Thoracic aorta (tissue), 2 donors: Measurements from ENCODE around the gene CATSPER3. TPM values are rescaled to one million over a fixed set of nuclear protein-coding genes. Genes with fewer than 3 reads are reported as not detected.

Source experiments
- ATAC-seq: fragments of 150-250 bp; one replicate; pipeline ENCODE4 v1.8.0; 2017; ENCODE audit warnings: low read depth; ENCODE audit not compliant: insufficient number of reproducible peaks, low FRiP score
- DNase-seq: peaks from one replicate; pipeline ENCODE4 v3.0.0-alpha.2; 2020; ENCODE audit warnings: low spot score
- H3K27ac ChIP-seq, 2 donors: fragments of 200-600 bp; sonication (generic); 1 replicate in 1 of 2; 2 replicates in 1 of 2; pipeline ENCODE4 v1.5.1; 2016; ENCODE audit warnings: mild to moderate bottlenecking in 2 of 2, moderate library complexity in 2 of 2
- H3K27me3 ChIP-seq: fragments of 200-600 bp; sonication (generic); replicated peaks from 2 replicates; pipeline ENCODE4 v1.6.0; 2016; ENCODE audit warnings: mild to moderate bottlenecking; ENCODE audit not compliant: insufficient read depth
- H3K36me3 ChIP-seq: fragments of 200-600 bp; sonication (generic); one replicate; pipeline ENCODE4 v1.5.1; 2016
- H3K4me1 ChIP-seq, 2 donors: fragments of 200-600 bp; sonication (generic); 1 replicate in 1 of 2; 2 replicates in 1 of 2; pipeline versions ENCODE4 v1.5.1 to v1.6.0; 2016; ENCODE audit warnings: low read depth in 2 of 2, mild to moderate bottlenecking in 1 of 2; ENCODE audit not compliant: control insufficient read depth in 1 of 2
- H3K4me3 ChIP-seq: fragments of 200-600 bp; sonication (generic); 2 replicates; pipeline ENCODE4 v1.5.1; 2016; ENCODE audit warnings: mild to moderate bottlenecking
- H3K9me3 ChIP-seq: fragments of 200-600 bp; sonication (generic); 2 replicates; pipeline ENCODE4 v1.5.1; 2016
- total RNA-seq, 2 donors: library from RNA; depleted of rRNA; stranded (reverse); fragments of >200 nt; gene quantifications; one replicate each; pipeline versions ENCODE4 v1.1.0 to v1.2.3, GENCODE V29; 2016
- TF ChIP-seq, protein P1 (sequence below): fragments of 200-600 bp; sonication (generic); IDR thresholded peaks from one replicate; pipeline ENCODE4 v1.5.1; 2019; ENCODE audit warnings: antibody characterized with exemption

CATSPER3 gene
- total RNA-seq, 2 donors from 2014 or later: not detected

DNA sequence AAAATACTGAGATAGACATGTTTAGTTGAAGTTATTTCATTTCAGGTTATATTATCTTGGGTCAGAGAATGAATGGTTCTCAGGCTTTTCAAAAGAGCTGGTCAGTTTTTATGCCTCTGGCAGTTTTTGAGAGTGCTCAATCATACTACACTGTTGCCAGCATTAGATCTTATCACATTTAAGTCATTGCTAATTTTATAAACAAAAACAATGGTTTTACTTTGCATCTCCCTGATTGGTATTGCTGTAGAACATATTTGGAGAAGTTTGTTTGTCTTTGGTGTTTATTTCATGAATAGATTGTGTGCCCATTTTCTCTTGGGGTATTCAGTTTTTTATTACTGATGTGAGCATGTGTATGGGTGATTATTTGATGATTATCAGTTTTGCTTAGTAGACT, 1.5 kb downstream of the CATSPER3 start:
- ATAC-seq (no peak), DNase-seq (no peak)
- Histone ChIP-seq H3K36me3 (no peaks in the 10 kb centered on the region), H3K4me1 (no peaks in the 10 kb centered on the region), H3K4me3 (no peak overlapping the region), H3K9me3 (no peaks in the 10 kb centered on the region), H3K27ac (no peak overlapping the region), H3K27me3 (no peaks in the 10 kb centered on the region)
- TF ChIP-seq, protein P1, sequence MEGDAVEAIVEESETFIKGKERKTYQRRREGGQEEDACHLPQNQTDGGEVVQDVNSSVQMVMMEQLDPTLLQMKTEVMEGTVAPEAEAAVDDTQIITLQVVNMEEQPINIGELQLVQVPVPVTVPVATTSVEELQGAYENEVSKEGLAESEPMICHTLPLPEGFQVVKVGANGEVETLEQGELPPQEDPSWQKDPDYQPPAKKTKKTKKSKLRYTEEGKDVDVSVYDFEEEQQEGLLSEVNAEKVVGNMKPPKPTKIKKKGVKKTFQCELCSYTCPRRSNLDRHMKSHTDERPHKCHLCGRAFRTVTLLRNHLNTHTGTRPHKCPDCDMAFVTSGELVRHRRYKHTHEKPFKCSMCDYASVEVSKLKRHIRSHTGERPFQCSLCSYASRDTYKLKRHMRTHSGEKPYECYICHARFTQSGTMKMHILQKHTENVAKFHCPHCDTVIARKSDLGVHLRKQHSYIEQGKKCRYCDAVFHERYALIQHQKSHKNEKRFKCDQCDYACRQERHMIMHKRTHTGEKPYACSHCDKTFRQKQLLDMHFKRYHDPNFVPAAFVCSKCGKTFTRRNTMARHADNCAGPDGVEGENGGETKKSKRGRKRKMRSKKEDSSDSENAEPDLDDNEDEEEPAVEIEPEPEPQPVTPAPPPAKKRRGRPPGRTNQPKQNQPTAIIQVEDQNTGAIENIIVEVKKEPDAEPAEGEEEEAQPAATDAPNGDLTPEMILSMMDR: no peak

DNA sequence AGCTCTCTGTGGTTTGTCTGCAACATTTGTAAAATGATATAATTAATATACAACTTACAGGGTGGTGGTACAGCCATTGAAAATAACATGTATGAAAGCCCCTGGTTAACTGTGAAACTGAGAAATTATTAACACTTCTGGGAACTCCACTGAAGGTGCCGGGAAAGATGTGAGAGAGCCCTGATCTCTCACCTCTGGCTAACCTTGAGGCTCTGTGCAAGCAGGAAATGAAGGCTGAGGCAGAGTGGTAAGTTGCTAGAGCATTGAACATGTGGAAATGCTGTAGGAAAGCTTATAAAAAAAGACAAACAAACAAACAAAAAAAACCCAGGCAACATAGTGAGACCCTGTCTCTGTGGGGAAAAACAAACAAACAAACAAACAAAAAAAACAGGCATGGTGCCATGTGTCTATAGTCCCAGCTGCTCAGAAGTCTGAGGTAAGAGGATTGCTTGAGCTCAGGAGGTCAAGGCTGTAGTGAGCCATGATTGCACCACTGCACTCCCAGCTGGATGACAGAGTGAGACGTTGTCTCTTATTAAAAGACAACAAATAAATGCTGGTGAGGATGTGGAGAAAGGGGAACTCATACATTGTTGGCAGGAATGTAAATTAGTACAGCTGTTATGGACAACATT, 7.5 kb downstream of the CATSPER3 start:
- no peak overlapping the region for H3K4me3 ChIP-seq
- ATAC-seq (no peak), DNase-seq (no peak)
- H3K4me1 ChIP-seq: no peaks in the 10 kb centered on the region
- H3K9me3 ChIP-seq: peaks cover 4% of the 10 kb centered on the region
- no peaks in the 10 kb centered on the region for H3K36me3 ChIP-seq
- H3K27ac ChIP-seq: no peak overlapping the region
- no peaks in the 10 kb centered on the region for H3K27me3 ChIP-seq
- TF ChIP-seq, protein P1: no peak

DNA sequence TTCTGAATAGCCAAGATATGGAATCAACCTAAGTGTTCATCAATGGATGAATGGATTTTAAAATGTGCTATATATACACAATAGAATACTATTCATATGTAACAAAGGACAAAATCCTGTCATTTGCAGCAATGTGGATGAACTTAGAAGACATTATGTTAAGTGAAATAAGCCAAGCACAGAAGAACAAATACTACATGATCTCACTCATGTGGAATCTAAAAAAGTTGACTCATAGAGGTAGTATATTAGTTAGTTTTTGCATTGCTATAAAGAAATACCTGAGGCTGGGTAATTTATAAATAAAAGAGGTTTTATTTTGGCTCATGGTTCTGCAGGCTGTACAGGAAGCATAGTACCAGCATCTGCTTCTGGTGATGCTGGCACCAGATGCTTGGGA, 8.1 kb downstream of the CATSPER3 start:
- H3K9me3 ChIP-seq: peaks cover 4% of the 10 kb centered on the region
- H3K4me1 ChIP-seq: no peaks in the 10 kb centered on the region
- H3K36me3 ChIP-seq: no peaks in the 10 kb centered on the region
- H3K27me3 ChIP-seq: no peaks in the 10 kb centered on the region
- DNase-seq: no peak
- TF ChIP-seq, protein P1: no peak
- H3K27ac ChIP-seq: no peak overlapping the region
- no peak for ATAC-seq
- no peak overlapping the region for H3K4me3 ChIP-seq

DNA sequence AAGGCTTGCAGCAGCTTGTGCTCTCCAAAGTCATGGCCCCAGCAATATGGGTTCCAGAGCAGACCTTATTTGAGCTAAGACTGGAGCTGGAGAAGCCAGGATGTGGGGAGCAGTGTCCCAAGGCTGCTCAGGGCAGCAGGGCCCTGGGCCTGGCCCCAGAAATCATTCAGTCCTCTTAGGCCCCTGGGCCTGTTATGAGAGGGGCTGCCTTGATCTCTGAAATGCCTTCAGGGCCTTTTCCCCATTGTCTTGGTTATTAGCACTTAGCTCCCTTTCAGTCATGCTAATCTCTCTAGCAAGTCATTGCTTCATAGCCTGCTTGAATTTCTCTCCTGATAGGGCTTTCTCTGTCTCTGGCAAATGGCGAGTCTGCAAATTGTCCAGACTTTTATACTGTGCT, 9.1 kb downstream of the CATSPER3 start:
- ATAC-seq (no peak), DNase-seq (no peak)
- H3K27ac ChIP-seq: no peak overlapping the region
- no peaks in the 10 kb centered on the region for H3K27me3 ChIP-seq
- H3K9me3 ChIP-seq: peaks cover 13% of the 10 kb centered on the region
- no peaks in the 10 kb centered on the region for H3K4me1 ChIP-seq
- TF ChIP-seq, protein P1: no peak
- H3K36me3 ChIP-seq: no peaks in the 10 kb centered on the region
- H3K4me3 ChIP-seq: no peak overlapping the region

DNA sequence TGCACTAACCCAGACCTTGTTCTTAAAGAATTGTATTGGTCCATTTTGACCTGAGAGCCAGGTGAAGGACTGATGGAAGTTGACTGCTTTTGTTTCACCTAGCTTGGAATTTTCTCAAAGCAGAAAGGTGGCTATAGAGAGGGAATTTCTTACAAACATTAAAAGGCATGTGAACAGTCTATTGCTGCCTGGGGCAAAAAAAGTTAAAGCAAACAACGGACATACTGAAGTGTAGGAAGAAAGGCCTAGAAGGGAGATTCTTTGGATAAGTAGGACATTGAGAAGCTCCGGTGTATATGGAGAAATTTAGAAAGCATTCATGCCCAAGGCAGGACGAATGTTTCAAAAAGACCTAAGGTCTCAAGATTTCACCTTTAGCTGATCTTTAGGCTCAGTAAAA, 11.7 kb downstream of the CATSPER3 start:
- peaks cover 22% of the 10 kb centered on the region for H3K9me3 ChIP-seq
- no peak overlapping the region for H3K27ac ChIP-seq
- no peak overlapping the region for H3K4me3 ChIP-seq
- TF ChIP-seq, protein P1: no peak
- DNase-seq (no peak), ATAC-seq (no peak)
- H3K36me3 ChIP-seq: no peaks in the 10 kb centered on the region
- H3K27me3 ChIP-seq: no peaks in the 10 kb centered on the region
- no peaks in the 10 kb centered on the region for H3K4me1 ChIP-seq
